Measurements from ENCODE around the gene ADAMTSL2.

ADAMTSL2 gene

DNA sequence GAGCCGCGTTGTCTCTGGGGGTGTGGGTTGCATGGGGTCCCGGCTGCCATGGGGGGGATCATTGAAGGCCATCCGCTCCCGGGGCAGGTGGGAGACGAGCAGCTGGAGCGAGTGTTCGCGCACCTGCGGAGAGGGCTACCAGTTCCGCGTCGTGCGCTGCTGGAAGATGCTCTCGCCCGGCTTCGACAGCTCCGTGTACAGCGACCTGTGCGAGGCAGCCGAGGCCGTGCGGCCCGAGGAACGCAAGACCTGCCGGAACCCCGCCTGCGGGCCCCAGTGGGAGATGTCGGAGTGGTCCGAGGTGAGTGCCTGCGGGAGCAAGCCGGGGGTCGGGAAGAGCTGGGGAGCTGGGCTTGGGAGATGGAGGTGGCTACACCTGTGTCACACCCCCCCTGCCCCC, 33.7 kb downstream of the ADAMTSL2 start:
- no peak for TF ChIP-seq POLR2AphosphoS5 (IDR thresholded peaks at IDR 0.05; ENCODE audit: low read depth)
- no peak for TF ChIP-seq SPI1 (IDR thresholded peaks at IDR 0.05; ENCODE audit: borderline replicate concordance, low read depth)
- TF ChIP-seq, protein P1, sequence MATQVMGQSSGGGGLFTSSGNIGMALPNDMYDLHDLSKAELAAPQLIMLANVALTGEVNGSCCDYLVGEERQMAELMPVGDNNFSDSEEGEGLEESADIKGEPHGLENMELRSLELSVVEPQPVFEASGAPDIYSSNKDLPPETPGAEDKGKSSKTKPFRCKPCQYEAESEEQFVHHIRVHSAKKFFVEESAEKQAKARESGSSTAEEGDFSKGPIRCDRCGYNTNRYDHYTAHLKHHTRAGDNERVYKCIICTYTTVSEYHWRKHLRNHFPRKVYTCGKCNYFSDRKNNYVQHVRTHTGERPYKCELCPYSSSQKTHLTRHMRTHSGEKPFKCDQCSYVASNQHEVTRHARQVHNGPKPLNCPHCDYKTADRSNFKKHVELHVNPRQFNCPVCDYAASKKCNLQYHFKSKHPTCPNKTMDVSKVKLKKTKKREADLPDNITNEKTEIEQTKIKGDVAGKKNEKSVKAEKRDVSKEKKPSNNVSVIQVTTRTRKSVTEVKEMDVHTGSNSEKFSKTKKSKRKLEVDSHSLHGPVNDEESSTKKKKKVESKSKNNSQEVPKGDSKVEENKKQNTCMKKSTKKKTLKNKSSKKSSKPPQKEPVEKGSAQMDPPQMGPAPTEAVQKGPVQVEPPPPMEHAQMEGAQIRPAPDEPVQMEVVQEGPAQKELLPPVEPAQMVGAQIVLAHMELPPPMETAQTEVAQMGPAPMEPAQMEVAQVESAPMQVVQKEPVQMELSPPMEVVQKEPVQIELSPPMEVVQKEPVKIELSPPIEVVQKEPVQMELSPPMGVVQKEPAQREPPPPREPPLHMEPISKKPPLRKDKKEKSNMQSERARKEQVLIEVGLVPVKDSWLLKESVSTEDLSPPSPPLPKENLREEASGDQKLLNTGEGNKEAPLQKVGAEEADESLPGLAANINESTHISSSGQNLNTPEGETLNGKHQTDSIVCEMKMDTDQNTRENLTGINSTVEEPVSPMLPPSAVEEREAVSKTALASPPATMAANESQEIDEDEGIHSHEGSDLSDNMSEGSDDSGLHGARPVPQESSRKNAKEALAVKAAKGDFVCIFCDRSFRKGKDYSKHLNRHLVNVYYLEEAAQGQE (IDR thresholded peaks at IDR 0.05; ENCODE audit: insufficient replicate concordance, low read depth) = no peak
- TF ChIP-seq, protein P2, sequence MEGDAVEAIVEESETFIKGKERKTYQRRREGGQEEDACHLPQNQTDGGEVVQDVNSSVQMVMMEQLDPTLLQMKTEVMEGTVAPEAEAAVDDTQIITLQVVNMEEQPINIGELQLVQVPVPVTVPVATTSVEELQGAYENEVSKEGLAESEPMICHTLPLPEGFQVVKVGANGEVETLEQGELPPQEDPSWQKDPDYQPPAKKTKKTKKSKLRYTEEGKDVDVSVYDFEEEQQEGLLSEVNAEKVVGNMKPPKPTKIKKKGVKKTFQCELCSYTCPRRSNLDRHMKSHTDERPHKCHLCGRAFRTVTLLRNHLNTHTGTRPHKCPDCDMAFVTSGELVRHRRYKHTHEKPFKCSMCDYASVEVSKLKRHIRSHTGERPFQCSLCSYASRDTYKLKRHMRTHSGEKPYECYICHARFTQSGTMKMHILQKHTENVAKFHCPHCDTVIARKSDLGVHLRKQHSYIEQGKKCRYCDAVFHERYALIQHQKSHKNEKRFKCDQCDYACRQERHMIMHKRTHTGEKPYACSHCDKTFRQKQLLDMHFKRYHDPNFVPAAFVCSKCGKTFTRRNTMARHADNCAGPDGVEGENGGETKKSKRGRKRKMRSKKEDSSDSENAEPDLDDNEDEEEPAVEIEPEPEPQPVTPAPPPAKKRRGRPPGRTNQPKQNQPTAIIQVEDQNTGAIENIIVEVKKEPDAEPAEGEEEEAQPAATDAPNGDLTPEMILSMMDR (IDR thresholded peaks at IDR 0.05; ENCODE audit: insufficient read depth, low read length) = no peak
- no peak for TF ChIP-seq GABPA (IDR thresholded peaks at IDR 0.05; ENCODE audit: low read depth)
- Histone ChIP-seq H3K4me3 (replicated peaks; ENCODE audit: insufficient read depth, low read length) (no peak overlapping the region), H3K27me3 (ENCODE audit: insufficient read depth, poor library complexity, severe bottlenecking) (no peaks in the 10 kb centered on the region), H3K27ac (replicated peaks) (no peak overlapping the region)
- no peak for DNase-seq (ENCODE audit: low read depth in 1 of 2, low spot score in 1 of 2)

DNA sequence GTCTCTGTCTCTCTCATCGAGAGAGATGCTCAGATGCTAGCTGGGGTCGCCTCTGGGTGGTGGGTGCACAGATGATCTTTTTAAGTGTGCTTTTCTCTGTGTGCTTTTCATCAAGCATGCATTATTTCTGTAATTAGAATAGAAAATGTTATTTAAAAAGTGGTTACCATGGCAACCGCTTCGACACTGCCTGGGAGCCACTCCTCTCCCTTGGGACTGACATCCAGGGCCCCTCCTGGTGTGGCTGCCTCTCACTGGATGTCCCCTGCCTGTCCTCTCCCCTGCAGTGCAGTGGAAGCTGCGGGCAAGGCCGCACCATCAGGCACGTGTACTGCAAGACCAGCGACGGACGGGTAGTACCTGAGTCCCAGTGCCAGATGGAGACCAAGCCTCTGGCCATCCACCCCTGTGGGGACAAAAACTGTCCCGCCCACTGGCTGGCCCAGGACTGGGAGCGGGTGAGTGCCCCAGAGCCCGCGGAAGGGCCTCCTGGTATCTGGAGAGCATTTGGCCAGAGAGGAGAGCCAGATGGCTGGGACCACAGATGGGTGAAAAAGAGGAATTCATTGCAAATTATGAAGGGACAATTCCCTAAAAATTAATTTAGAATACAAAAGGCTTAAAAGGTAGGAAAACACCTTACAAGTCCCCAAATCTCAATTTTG, 34.7 kb downstream of the ADAMTSL2 start:
- no peak for DNase-seq (ENCODE audit: low read depth in 1 of 2, low spot score in 1 of 2)
- Histone ChIP-seq H3K4me3 (replicated peaks; ENCODE audit: insufficient read depth, low read length) (no peak overlapping the region), H3K27me3 (ENCODE audit: insufficient read depth, poor library complexity, severe bottlenecking) (no peaks in the 10 kb centered on the region), H3K27ac (replicated peaks) (no peak overlapping the region)
- no peak for TF ChIP-seq GABPA (IDR thresholded peaks at IDR 0.05; ENCODE audit: low read depth)
- TF ChIP-seq, protein P2 (IDR thresholded peaks at IDR 0.05; ENCODE audit: insufficient read depth, low read length) = no peak
- TF ChIP-seq SPI1 (IDR thresholded peaks at IDR 0.05; ENCODE audit: borderline replicate concordance, low read depth) = no peak
- TF ChIP-seq, protein P1 (IDR thresholded peaks at IDR 0.05; ENCODE audit: insufficient replicate concordance, low read depth) = no peak
- no peak for TF ChIP-seq POLR2AphosphoS5 (IDR thresholded peaks at IDR 0.05; ENCODE audit: low read depth)

DNA sequence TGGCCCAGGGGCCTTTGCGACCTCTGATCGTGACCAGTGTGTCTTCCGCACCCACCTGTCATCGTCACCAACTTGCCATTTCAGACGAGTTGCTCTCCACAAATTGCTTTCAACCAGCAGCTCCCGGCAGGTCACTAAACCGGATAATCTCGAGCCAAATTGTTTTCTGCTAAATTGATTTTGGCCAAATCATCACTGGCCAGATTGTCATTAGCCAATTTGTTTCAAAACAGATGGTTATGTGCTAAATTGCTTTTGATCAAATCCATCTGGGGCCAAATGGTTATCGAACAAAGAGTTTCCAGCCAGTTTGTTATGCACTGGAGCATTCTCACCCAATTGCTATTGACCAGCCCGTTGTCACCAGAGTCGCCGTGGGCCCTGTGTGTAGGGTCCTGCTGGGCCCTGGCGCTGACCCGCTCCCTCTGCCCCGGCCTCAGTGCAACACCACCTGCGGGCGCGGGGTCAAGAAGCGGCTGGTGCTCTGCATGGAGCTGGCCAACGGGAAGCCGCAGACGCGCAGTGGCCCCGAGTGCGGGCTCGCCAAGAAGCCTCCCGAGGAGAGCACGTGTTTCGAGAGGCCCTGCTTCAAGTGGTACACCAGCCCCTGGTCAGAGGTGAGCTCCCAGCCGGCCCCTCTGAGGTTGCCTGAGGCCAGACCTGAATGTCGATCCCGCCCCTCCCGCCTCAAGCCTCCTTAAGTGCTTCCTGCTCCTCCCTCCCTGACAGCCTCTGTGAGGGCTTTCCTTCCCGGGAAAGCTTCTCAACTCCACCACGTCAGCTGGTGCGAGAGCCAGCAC, 35.6 kb downstream of the ADAMTSL2 start:
- Histone ChIP-seq H3K27me3 (ENCODE audit: insufficient read depth, poor library complexity, severe bottlenecking) (no peaks in the 10 kb centered on the region), H3K27ac (replicated peaks) (no peak overlapping the region), H3K4me3 (replicated peaks; ENCODE audit: insufficient read depth, low read length) (no peak overlapping the region)
- no peak for DNase-seq (ENCODE audit: low read depth in 1 of 2, low spot score in 1 of 2)
- TF ChIP-seq, protein P1 (IDR thresholded peaks at IDR 0.05; ENCODE audit: insufficient replicate concordance, low read depth) = no peak
- TF ChIP-seq GABPA (IDR thresholded peaks at IDR 0.05; ENCODE audit: low read depth) (no peak), SPI1 (IDR thresholded peaks at IDR 0.05; ENCODE audit: borderline replicate concordance, low read depth) (no peak)

All from HL-60 (cell line).